HG03469 (cell line): ENCODE results near the gene NR3C2.
"Not testable (repeated sequence)": the region's sequence is repeated elsewhere in the genome, so short reads cannot be mapped to it uniquely, and the experiment has no call there.

ENCODE experiments used
- ATAC-seq: cut with Tn5 transposase; IDR thresholded peaks from one replicate; pipeline ENCODE4 v1.9.1; 2021; ENCODE audit warnings: mild to moderate bottlenecking, moderate library complexity, moderate number of reproducible peaks; ENCODE audit not compliant: unreplicated experiment

NR3C2 gene

GRCh38 chr4:148227147-148227546 lies 215.1 kb downstream of the NR3C2 start:
- ATAC-seq: no peak

- no peak for ATAC-seq
Observed at GRCh38 chr4:148226341-148226740, 215.9 kb downstream of the NR3C2 start.

- ATAC-seq: no peak
Observed at GRCh38 chr4:148225639-148226038, 216.6 kb downstream of the NR3C2 start.

GRCh38 chr4:148224476-148224875 lies 217.7 kb downstream of the NR3C2 start:
- no peak for ATAC-seq

- no peak for ATAC-seq
Observed at GRCh38 chr4:148222991-148223660, 219.1 kb downstream of the NR3C2 start.

- ATAC-seq: peak; percentile 94
Observed at GRCh38 chr4:148216866-148217814, 225.1 kb downstream of the NR3C2 start.

- ATAC-seq: no peak
Observed at GRCh38 chr4:148216321-148216720, 225.9 kb downstream of the NR3C2 start.

GRCh38 chr4:148215202-148215601 lies 227.0 kb downstream of the NR3C2 start:
- ATAC-seq: no peak

- no peak for ATAC-seq
Observed at GRCh38 chr4:148214529-148215166, 227.6 kb downstream of the NR3C2 start.

- ATAC-seq: no peak
Observed at GRCh38 chr4:148211533-148211932, 230.7 kb downstream of the NR3C2 start.

GRCh38 chr4:148210661-148211060 lies 231.6 kb downstream of the NR3C2 start:
- ATAC-seq: no peak

GRCh38 chr4:148207068-148207467 lies 235.1 kb downstream of the NR3C2 start:
- ATAC-seq: no peak

- no peak for ATAC-seq
Observed at GRCh38 chr4:148205476-148205875, 236.7 kb downstream of the NR3C2 start.

- ATAC-seq: no peak
Observed at GRCh38 chr4:148204892-148205291, 237.3 kb downstream of the NR3C2 start.

- ATAC-seq: no peak
Observed at GRCh38 chr4:148204171-148204570, 238.0 kb downstream of the NR3C2 start.

- ATAC-seq: no peak
Observed at GRCh38 chr4:148203056-148203898, 238.9 kb downstream of the NR3C2 start.

- ATAC-seq: no peak
Observed at GRCh38 chr4:148200960-148201359, 241.3 kb downstream of the NR3C2 start.

GRCh38 chr4:148196164-148196563 lies 246.1 kb downstream of the NR3C2 start:
- ATAC-seq: no peak

- no peak for ATAC-seq
Observed at GRCh38 chr4:148192526-148192925, 249.7 kb downstream of the NR3C2 start.

- not testable (repeated sequence) for ATAC-seq
Observed at GRCh38 chr4:148187454-148188222, 254.6 kb downstream of the NR3C2 start.
